G401 (cell line): ENCODE measurements around the gene L3MBTL4. TPM values are rescaled to one million over a fixed set of nuclear protein-coding genes. Genes with fewer than 3 reads are reported as not detected.
A peak's percentile ranks its signal among the peaks of the same experiment; 100 is the strongest.

Source experiments
- DNase-seq: peaks from one replicate; pipeline ENCODE4 v3.0.0-alpha.2; 2015; ENCODE audit warnings: low spot score
- in situ Hi-C: cut with HindIII; loops from 2 replicates; pipeline ENCODE4 v1.10.0; 2016; ENCODE audit warnings: low sequenced_read_pairs, mixed read lengths
- total RNA-seq: library from RNA; depleted of rRNA; stranded (reverse); fragments of >200 nt; shearing (Covaris generic); gene quantifications from 2 replicates; pipeline ENCODE4 v1.2.3, GENCODE V29; 2014

Gene L3MBTL4
- total RNA-seq, 1 experiment from 2014 or later: not detected

DNA sequence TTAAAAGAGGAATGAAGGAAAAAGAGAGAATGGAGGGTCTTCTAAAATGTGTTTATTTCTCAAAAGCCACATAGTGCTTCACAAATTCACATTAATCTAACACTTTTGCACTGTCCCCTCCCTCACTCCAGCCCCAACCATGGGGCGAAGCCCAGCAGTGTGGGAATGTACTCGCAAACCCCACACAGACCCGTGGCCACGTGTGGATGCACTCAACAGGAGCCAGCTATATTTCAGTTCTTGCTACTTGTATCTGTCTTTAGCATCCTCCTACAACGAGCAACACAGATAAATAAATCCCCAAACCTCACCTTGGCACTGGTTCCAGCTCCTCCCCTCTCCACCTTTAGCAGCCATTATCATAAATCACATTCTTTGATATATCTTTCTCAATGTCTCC is 427.5 kb downstream of the L3MBTL4 start:
- in situ Hi-C loops: no loop called here
- no peak for DNase-seq

DNA sequence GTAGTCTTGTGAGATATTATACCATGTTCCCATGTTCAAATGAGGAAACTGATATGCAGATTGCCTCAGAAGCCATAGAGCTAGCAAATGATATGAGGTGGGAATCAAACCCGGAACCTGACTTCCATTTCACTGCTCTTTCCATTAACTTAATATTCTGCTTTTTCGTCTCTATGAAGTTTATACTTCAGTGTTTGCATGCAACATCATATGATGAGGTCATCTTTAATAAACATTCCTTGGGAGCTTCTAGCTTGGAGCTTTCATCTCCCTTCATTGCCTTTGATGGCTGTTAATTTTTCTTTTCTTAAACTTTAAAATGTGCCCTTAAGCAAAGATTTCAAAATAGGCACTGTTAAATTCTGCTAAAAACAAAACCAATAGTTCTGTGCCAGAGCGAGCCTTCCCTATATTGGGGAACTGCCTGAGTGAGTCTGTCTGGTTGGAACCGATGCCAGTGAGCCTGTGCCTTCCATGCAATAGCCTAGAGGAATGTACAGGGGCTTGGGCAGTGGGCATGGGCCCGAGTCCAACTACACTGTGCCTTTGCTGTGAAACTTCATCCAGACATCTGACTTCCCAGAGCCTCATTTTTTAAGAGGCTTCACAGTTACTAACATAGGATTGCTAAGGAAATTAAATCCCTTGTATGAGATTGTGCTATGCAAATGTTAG is 428.3 kb downstream of the L3MBTL4 start:
- DNase-seq: no peak

DNA sequence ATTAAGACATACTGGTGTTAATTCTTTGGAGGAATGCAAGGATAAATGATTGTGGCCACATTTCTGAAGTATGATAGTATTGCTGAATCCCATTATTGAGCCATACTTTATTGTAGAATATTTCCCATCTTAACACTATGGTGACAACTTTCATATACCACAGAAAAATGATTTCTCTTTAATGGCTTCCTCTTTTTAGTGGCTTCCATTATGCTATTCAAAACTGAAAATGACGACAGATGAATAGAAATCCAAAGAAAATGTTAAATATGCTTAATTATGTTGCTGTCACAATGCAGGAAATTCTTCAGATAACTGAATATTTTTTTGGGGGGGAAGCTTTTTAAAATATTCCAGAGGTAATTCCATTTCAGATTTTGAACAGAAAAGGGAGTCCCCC is 430.5 kb downstream of the L3MBTL4 start:
- in situ Hi-C loops: no loop called here
- DNase-seq: no peak

More for the DNA sequence above, 428.3 kb downstream of the L3MBTL4 start:
- in situ Hi-C loops: no loop called here

DNA sequence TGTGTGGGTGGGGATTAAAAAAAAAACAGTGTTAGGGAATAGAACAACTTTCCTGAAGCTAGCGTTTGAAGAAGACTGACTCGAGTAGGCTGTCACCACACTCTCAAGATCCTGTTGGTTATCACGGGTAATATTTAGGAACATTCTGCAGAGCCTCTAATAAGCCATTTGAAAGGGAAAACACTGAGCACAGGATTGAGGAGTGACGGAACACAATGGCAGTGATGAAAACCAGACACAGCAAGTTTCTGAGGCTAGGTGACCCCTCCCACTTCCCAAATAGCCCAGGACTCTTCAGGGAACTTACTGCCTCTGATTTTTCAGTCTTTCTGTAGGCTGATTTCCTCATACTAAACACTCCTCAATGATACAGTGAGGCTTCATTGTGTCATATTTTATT is 431.2 kb downstream of the L3MBTL4 start:
- in situ Hi-C loops: no loop called here
- no peak for DNase-seq

DNA sequence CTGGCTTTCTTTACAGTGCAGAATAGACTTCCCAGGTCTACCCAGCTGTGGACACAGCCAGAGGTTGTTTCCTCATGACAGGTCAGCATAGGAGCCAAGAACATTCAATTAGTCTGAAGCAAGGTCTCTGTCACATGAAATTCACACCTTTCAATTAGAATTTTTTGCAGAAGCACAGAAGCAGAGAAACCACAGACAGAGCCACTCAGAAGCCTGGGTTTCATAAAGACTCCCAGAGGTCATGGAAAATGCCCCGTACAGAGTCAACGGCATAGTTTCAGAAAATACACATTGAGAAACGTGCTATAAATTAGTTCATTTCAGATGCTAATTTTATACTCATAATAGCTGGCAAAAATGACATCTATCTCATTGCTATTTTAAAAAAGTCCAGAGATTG is 432.4 kb downstream of the L3MBTL4 start:
- DNase-seq: no peak
- in situ Hi-C loops: no loop called here

DNA sequence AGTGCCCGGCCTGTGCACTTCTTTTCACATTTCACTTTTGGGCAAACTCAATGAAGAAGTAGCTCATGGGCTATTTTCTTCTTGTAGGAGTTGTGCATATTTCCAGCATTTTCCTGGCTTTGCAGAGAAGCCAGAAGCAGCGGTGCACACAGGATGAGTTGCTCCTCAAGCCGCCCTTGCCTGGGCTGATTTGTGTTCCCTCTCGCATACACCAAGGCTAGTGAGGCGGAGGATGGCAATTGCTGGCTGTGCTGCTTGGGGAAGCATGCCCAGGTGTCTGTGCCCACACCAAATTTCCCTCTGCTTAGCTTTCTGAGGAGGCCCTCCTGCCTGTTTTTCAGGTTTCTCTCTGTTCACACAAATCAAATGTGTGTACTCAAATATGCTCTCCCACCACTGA is 434.0 kb downstream of the L3MBTL4 start:
- no peak for DNase-seq
- in situ Hi-C loops: no loop called here

DNA sequence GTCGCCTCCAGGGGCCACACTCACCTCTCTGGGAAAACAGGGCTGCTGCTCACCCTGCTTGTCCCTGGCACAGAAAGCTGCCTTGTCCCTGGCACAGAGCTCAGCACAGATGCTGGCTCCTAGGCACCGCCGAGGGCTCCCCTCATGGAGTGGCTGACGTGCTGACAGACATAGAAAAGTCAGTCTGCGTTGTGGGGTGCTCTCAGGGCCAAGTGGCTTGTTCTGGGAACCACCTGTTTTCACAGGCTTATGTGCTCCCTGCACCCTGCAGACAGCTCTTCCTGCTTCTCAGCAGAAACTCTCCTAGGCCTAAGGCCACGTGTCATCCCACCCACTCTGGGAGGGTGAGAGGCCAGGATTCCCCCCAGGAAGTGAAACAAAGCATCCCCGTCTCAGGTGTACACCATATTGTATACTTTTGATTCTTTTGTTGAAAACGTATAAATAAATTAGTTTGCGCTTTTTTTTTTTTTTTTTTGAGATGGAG is 434.7 kb downstream of the L3MBTL4 start:
- DNase-seq: peak; percentile 63
- in situ Hi-C loops: no loop called here

DNA sequence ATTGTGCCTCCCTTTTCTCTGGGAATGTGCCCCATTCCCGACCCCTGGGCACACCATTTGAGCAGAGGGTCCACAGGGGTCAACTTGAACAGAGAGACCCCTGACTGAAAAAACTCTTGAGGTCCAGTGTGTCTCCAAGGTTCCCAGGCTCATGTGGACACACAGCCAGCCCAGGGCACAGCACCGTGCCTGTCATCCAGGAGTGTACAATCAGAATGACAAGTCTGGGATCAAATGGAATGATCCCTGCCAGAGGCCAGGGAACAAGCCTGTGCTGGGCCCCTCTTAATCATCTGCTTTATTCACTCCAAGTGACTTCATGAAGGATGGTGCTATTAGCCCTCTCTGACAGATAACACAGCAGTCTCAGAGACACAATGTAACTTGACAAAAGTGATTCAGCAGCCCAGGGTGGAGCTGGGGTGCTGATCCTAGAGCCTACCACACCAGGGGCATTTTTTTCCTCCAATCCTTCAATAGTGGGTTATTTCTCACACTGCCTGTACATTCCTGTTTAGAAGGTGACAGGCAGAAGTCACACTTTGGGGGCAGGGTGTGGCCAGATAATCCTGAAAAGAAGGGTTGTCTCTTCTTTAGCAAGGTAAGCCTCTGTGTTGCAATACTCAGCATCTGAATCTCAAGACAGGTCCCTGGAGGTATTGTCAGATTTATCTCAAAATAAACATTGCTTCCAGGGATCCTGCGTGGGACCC is 435.4 kb downstream of the L3MBTL4 start:
- in situ Hi-C loops: no loop called here
- no peak for DNase-seq

DNA sequence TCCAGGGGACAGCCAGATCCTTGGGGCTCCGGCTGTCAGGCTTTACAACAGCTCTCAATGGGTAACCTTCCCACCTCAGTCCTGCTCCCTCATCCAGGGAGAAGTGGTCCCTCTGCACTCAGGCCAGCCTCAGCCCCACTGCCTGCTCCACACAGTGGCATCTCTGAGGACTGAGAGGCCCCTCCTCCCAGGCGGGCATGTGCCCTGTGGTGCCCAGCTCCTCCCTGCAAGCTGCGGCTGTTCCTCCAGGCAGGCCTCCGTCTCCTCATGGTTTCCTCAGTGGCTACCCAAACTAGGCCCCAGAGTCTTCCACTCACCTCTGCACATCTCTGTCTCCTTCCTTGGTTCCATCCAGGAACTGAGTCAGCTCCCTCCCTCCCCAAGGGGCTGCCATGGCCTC is 437.7 kb downstream of the L3MBTL4 start:
- in situ Hi-C loops: no loop called here
- no peak for DNase-seq

DNA sequence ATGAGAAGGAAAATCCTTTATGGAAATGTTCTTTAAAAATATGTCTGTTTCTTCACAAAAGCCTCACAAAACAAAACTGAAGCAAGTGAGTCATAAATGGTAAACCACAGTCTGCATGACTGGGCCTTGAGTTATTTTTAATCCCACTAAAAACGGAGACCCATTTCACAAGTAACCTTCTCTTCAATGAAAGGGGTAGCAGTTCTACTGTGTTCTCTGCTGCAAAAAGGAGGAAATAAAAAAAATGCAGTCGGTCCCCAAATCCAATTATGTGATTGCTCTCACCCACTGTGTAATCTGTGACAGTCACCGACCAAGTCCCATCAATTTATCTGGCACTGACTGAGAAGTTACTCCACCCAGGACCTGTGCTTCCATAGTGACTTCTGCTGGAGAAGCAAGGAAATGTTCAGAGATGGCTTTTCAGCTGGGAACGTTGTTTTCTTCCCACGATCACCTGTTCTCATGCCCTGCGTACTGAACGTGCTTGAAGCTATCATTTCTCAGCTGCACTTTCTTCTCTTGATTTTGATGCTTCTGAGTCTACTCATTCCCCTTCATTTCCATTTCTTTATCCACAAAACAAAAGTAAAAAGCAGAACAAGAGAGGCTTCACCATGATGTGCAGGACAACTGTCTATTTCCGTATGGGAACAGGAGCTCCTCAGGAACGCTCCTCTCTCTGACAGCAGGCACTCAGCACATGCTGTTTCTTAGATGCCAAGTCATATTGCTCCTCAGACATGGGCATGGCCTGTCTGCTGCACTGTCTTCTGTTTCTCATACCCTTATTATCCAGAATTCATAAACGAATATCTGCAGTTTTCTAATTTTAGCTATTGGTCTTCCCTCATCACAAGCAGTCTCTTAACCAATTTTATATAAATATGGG is 439.4 kb downstream of the L3MBTL4 start:
- no peak for DNase-seq
- in situ Hi-C loops: no loop called here

DNA sequence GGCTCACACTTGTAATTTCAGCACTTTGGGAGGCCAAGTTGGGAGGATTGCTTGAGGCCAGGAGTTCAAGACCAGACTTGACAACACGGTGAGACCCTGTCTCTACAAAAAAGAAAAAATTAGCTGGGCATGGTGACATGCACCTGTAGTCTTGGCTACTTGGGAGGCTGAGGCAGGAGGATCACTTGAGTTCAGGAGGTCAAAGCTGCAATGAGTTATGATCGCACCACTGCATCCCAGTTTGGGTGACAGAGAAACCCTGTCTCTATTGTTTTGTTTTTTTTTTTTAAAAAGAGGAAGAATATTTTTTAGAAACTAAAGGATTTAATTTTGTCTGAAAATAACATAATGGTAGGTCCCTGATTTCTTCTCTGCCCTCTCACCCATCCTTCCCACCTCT is 440.0 kb downstream of the L3MBTL4 start:
- in situ Hi-C loops: no loop called here
- DNase-seq: no peak

DNA sequence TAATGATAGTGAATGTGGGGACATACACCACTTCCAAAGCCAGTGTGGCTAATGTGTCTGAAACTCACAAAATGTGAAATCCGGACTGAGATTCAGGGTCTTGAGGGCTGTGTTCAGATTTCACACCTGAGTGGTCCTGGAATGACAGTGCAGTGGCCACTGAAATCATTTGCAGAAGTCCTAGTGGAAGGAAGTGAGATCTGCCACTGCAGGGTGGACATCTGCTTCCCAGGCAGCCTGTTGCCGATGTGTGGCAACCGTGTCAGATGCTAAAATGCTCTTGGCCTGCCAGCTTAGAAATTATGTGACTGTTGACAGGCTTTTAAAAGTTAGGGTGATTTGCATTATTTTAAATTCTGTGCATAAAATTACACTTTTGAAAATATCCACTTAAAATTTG is 441.6 kb downstream of the L3MBTL4 start:
- in situ Hi-C loops: no loop called here
- no peak for DNase-seq

DNA sequence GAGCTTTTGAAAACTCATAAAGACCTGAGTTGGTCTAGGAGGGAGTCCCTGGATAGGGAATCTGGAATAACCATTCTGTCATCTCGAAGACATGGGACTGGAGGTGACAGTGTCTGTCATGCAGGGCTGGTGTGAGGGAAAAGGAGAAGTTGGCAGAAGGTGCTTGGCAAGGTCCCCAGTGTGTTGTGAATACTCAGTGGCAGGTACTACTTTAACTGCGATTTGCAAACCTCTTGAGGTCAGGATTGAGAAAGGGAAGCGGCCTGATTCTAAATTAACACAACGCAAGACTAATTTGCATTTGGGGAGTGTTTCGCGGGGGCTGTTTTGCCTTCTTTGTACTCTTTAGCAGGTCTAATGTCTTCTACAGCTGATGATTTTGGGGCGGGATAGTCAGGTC is 442.4 kb downstream of the L3MBTL4 start:
- in situ Hi-C loops: no loop called here
- DNase-seq: no peak

DNA sequence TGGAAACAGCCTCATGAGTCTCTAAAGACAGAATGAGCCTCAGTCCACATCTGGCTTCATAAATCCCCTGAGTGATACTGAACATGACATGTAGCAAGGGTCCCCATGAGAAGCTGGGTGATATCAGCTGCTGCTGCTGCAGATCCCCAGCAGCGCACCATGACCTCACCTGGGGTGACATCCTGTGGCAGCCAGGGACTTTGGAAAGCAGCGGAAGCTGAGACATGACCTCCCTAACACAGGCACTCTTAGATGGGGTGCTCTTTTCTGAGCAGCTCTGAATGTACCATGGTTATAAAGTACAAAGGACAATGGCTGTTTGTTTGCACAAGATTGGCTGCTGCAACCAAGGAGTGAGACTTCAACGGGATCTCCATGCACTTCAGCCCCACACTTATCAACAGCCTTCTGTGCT is 444.7 kb downstream of the L3MBTL4 start:
- in situ Hi-C loops: no loop called here
- no peak for DNase-seq

DNA sequence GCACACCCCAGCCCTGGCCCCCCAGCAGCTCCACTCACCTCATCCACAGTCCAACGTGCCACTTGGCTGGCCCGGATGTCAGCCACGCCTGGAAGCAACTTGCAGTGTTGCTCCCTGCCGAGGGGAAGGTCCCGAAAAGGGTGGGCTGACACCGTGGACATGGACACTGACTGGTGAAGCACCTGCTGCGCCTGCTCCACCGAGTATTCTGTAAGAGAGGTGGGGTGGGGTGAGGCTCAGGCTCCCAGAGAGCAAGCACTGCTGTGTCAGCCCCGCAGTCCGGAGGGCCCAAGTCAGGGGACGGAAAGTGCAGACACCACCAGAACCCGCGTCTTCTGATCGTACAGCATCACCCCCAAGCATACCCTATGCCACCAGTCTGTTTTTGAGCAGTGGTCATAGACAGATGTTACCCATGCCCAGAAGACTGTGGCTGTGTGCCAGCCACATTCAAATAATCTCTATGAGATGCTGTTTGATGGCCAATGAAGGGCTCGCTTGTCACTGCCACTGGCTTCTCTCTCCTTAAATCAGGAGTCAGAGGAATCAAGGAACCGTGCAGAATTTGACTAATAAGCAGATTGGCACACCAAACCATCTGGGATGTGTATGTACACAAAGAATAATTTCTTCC is 445.2 kb downstream of the L3MBTL4 start:
- in situ Hi-C loops: no loop called here
- no peak for DNase-seq

DNA sequence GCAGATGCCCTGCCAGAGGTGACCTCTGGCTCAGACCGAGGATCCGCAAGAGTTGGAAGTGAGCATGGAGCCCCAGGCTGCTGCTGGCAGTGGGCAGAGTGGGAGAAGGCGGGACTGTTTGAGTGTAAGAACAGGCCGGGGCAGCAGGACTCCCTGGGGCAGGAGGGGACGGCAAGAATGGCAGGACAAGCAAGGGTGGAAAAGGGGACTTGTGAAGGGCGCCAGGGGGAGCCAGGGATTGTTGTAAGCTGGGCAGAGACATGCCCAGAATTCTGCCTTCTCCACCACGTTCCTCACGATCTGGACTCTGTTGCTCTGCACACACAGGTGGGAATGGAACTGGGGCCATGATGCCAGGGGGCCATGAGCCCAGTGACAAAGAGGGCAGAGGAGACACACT is 447.0 kb downstream of the L3MBTL4 start:
- DNase-seq: no peak

DNA sequence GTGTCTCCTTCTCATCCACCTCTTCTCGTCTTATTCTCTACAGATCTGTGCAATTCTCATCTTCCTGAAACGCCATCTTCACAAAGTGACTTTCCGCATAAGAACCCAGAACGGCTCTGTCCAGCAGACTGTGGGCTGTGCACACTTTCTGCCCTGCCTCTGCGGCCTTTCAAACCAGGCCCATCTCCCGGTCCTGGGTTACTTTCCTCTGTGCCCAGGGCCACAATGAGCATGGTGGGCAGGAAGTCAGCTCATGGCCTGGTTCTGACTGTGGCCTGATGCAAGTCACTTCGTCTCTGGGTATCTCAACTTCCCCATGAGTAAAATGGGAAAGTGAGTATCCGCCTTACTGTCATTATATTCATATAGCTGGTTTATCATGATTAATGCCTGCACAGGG is 447.7 kb downstream of the L3MBTL4 start:
- in situ Hi-C loops: no loop called here
- no peak for DNase-seq

More for the DNA sequence above, 447.0 kb downstream of the L3MBTL4 start:
- in situ Hi-C loops: no loop called here

DNA sequence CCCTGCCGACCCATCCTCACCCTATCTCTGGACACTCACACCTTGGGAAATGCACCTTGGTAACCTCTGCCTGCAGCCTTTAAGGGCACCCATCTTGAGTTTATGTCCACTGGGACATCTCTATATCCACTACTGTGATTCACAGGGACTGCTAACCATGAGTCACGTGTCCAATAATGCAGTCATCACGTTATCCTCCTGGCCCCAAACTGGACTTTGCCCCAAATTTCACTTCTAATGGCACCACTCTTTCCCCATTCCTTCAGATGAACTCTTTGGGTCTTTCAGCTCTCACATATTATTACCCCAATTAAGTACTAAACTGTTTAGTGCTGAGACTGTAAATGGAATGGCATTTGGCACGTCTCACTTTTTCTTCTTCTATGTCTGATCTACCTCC is 448.2 kb downstream of the L3MBTL4 start:
- in situ Hi-C loops: no loop called here
- DNase-seq: no peak

DNA sequence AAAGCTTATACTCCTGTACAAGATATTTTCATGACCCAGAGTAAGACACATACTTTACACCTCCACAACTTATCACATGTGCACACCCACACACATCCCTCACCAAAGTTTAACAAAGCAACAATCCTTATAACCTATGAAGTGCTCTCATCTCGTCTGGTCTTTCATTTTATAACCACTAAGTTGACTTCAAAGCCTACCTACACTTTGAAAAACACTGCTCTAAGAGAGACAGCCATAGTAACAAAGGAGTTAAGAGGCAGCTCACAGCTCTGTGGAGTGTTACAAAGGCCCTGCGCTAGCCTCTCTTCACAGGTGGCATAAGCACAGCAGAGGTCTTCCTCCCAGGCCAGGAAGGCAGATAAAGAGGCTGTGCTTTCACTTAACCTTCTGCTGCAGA is 449.7 kb downstream of the L3MBTL4 start:
- peak; percentile 27 for DNase-seq
- in situ Hi-C loops: no loop called here
